PC-3 (cell line): Measurements from ENCODE around the gene HPX.

ENCODE experiments used
- CTCF ChIP-seq: fragments of 300-600 bp; sonication (generic); conservative IDR thresholded peaks from 2 replicates; pipeline ENCODE4 v1.5.1; 2017; ENCODE audit warnings: antibody characterized with exemption, low read depth, mild to moderate bottlenecking, low read length
- EZH2 ChIP-seq: fragments of 300-600 bp; sonication (generic); IDR thresholded peaks from one replicate; pipeline ENCODE4 v1.6.1; 2017; ENCODE audit warnings: antibody characterized with exemption, mild to moderate bottlenecking, low read length; ENCODE audit not compliant: unreplicated experiment
- EZH2phosphoT487 ChIP-seq: fragments of 300-600 bp; sonication (generic); IDR thresholded peaks from 2 replicates; pipeline ENCODE4 v1.6.1; 2018; ENCODE audit warnings: mild to moderate bottlenecking, antibody characterized with exemption, low read length, borderline replicate concordance

- TF ChIP-seq CTCF (no peak), EZH2 (no peak), EZH2phosphoT487 (no peak)
Observed at GRCh38 chr11:6411594-6412031, 29.2 kb downstream of the HPX start.
